Measurements from ENCODE around the gene DAPL1. TPM values are rescaled to one million over a fixed set of nuclear protein-coding genes. Genes with fewer than 3 reads are reported as not detected.

The DAPL1 gene
- total RNA-seq, 1 experiment from 2014 or later: not detected

DNA sequence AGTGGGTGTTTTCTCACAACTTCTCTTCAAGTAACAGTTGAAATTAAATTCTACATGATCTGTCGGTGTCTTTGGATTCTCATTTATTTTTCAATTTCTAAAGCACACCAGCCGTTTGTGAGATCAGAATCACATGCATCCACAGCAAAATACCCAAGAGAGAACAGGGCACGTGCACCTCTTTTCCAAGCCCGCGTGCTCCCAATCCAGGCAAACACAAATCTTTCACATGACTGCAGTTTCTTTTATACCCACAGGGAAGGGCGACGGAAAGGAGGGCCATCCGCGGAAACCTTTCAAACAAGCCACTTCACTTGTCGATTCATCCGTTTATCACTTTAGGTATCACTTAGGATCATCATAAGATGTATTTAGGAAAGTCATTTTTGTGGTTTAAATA lies 13.0 kb upstream of the DAPL1 start:
- no peak for DNase-seq (ENCODE audit: low spot score)
- H3K27me3 Mint-ChIP-seq (ENCODE audit: low read depth): no peaks in the 10 kb centered on the region; the same call in 1 of the 2 replicates
- TF ChIP-seq, protein P1, sequence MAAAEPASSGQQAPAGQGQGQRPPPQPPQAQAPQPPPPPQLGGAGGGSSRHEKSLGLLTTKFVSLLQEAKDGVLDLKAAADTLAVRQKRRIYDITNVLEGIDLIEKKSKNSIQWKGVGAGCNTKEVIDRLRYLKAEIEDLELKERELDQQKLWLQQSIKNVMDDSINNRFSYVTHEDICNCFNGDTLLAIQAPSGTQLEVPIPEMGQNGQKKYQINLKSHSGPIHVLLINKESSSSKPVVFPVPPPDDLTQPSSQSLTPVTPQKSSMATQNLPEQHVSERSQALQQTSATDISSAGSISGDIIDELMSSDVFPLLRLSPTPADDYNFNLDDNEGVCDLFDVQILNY (CRISPR knock-in tag; IDR thresholded peaks at IDR 0.05): no peak
- TF ChIP-seq, protein P2, sequence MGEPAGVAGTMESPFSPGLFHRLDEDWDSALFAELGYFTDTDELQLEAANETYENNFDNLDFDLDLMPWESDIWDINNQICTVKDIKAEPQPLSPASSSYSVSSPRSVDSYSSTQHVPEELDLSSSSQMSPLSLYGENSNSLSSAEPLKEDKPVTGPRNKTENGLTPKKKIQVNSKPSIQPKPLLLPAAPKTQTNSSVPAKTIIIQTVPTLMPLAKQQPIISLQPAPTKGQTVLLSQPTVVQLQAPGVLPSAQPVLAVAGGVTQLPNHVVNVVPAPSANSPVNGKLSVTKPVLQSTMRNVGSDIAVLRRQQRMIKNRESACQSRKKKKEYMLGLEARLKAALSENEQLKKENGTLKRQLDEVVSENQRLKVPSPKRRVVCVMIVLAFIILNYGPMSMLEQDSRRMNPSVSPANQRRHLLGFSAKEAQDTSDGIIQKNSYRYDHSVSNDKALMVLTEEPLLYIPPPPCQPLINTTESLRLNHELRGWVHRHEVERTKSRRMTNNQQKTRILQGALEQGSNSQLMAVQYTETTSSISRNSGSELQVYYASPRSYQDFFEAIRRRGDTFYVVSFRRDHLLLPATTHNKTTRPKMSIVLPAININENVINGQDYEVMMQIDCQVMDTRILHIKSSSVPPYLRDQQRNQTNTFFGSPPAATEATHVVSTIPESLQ (CRISPR knock-in tag; IDR thresholded peaks at IDR 0.05): no peak
- no peak overlapping the region for H3K27ac Mint-ChIP-seq
- no peaks in the 10 kb centered on the region; the same call in 1 of the 2 replicates for H3K36me3 Mint-ChIP-seq
- CTCF ChIA-PET: interaction anchor here (1.0 kb wide), 1 partner anchor 58 kb away, joined by 3 read pairs; no protein-coding TSS in a partner anchor
- no peak overlapping the region for H3K4me3 Mint-ChIP-seq
- peaks cover 2% of the 10 kb centered on the region; the same call in 1 of the 2 replicates for H3K9me3 Mint-ChIP-seq
- peak; percentile 50; the same call in 1 of the 2 replicates for ATAC-seq
- H3K4me1 Mint-ChIP-seq: peaks cover 7% of the 10 kb centered on the region
- POLR2A ChIA-PET: interaction anchor here (0.9 kb wide), 1 partner anchor 906 kb away, joined by 3 read pairs; no protein-coding TSS in a partner anchor

DNA sequence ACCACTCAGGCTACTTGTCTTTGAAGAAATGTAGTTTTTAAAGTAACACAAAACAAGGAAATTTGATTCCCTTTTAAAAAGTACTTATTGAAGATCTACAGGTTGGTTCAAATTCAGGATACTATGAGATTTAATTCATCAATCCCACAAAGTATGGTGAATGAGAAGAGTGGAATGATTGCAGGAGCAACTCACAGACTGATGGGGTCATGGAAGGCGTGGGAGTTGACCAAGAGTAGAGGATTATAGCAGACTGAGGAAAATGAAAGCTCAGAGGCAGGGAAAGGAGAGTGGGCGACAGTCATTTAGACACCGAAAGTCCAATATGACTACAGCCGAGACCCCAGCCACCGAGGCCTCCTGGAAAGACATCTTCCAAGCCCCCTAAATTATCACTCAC lies 12.5 kb upstream of the DAPL1 start:
- H3K4me1 Mint-ChIP-seq: peaks cover 7% of the 10 kb centered on the region
- no peak for ATAC-seq
- H3K27me3 Mint-ChIP-seq (ENCODE audit: low read depth): no peaks in the 10 kb centered on the region; the same call in 1 of the 2 replicates
- H3K36me3 Mint-ChIP-seq: peaks cover 2% of the 10 kb centered on the region; the same call in 1 of the 2 replicates
- no peak overlapping the region for H3K4me3 Mint-ChIP-seq
- TF ChIP-seq, protein P3, sequence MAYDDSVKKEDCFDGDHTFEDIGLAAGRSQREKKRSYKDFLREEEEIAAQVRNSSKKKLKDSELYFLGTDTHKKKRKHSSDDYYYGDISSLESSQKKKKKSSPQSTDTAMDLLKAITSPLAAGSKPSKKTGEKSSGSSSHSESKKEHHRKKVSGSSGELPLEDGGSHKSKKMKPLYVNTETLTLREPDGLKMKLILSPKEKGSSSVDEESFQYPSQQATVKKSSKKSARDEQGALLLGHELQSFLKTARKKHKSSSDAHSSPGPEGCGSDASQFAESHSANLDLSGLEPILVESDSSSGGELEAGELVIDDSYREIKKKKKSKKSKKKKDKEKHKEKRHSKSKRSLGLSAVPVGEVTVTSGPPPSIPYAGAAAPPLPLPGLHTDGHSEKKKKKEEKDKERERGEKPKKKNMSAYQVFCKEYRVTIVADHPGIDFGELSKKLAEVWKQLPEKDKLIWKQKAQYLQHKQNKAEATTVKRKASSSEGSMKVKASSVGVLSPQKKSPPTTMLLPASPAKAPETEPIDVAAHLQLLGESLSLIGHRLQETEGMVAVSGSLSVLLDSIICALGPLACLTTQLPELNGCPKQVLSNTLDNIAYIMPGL (CRISPR knock-in tag; IDR thresholded peaks at IDR 0.05): no peak
- TF ChIP-seq GTF2I (CRISPR knock-in tag; conservative IDR thresholded peaks at IDR 0.05) (no peak), NR2C2 (CRISPR knock-in tag; IDR thresholded peaks at IDR 0.05) (no peak)
- TF ChIP-seq, protein P4, sequence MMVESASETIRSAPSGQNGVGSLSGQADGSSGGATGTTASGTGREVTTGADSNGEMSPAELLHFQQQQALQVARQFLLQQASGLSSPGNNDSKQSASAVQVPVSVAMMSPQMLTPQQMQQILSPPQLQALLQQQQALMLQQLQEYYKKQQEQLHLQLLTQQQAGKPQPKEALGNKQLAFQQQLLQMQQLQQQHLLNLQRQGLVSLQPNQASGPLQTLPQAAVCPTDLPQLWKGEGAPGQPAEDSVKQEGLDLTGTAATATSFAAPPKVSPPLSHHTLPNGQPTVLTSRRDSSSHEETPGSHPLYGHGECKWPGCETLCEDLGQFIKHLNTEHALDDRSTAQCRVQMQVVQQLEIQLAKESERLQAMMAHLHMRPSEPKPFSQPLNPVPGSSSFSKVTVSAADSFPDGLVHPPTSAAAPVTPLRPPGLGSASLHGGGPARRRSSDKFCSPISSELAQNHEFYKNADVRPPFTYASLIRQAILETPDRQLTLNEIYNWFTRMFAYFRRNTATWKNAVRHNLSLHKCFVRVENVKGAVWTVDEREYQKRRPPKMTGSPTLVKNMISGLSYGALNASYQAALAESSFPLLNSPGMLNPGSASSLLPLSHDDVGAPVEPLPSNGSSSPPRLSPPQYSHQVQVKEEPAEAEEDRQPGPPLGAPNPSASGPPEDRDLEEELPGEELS (CRISPR knock-in tag; IDR thresholded peaks at IDR 0.05): no peak
- TF ChIP-seq, protein P5, sequence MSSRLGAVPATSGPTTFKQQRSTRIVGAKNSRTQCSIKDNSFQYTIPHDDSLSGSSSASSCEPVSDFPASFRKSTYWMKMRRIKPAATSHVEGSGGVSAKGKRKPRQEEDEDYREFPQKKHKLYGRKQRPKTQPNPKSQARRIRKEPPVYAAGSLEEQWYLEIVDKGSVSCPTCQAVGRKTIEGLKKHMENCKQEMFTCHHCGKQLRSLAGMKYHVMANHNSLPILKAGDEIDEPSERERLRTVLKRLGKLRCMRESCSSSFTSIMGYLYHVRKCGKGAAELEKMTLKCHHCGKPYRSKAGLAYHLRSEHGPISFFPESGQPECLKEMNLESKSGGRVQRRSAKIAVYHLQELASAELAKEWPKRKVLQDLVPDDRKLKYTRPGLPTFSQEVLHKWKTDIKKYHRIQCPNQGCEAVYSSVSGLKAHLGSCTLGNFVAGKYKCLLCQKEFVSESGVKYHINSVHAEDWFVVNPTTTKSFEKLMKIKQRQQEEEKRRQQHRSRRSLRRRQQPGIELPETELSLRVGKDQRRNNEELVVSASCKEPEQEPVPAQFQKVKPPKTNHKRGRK (CRISPR knock-in tag; IDR thresholded peaks at IDR 0.05; ENCODE audit: borderline replicate concordance): no peak
- TF ChIP-seq, protein P6, sequence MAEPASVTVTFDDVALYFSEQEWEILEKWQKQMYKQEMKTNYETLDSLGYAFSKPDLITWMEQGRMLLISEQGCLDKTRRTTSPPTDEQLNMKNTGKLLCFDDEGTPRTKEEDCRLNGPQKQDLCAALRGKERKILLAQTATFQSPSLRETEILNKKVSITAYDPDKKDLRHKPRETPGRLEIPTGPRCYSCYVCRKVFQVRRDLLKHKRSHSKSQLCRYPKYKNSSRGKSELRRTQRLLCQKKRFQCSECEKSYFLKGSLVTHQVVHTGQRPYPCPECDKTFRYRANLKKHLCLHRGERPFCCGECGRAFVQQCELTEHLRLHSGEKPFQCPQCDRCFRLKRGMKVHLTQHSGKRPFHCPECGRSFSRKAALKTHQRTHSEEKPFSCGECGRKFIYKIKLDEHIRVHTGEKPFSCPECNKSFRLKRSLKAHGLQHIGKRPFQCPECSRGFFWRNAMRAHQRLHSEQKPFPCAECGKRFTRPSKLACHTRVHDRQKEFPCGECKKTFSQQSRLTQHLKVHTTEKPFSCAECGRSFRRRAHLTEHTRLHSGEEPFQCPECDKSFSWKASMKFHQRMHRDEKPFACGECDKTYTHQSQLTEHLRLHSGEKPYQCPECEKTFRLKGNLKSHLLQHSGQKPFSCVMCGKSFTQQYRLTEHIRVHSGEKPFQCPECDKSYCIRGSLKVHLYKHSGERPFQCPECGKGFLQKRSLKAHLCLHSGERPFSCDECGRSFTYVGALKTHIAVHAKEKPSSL (CRISPR knock-in tag; conservative IDR thresholded peaks at IDR 0.05): no peak
- TF ChIP-seq, protein P7, sequence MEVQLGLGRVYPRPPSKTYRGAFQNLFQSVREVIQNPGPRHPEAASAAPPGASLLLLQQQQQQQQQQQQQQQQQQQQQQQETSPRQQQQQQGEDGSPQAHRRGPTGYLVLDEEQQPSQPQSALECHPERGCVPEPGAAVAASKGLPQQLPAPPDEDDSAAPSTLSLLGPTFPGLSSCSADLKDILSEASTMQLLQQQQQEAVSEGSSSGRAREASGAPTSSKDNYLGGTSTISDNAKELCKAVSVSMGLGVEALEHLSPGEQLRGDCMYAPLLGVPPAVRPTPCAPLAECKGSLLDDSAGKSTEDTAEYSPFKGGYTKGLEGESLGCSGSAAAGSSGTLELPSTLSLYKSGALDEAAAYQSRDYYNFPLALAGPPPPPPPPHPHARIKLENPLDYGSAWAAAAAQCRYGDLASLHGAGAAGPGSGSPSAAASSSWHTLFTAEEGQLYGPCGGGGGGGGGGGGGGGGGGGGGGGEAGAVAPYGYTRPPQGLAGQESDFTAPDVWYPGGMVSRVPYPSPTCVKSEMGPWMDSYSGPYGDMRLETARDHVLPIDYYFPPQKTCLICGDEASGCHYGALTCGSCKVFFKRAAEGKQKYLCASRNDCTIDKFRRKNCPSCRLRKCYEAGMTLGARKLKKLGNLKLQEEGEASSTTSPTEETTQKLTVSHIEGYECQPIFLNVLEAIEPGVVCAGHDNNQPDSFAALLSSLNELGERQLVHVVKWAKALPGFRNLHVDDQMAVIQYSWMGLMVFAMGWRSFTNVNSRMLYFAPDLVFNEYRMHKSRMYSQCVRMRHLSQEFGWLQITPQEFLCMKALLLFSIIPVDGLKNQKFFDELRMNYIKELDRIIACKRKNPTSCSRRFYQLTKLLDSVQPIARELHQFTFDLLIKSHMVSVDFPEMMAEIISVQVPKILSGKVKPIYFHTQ (CRISPR knock-in tag; IDR thresholded peaks at IDR 0.05): no peak
- TF ChIP-seq, protein P8, sequence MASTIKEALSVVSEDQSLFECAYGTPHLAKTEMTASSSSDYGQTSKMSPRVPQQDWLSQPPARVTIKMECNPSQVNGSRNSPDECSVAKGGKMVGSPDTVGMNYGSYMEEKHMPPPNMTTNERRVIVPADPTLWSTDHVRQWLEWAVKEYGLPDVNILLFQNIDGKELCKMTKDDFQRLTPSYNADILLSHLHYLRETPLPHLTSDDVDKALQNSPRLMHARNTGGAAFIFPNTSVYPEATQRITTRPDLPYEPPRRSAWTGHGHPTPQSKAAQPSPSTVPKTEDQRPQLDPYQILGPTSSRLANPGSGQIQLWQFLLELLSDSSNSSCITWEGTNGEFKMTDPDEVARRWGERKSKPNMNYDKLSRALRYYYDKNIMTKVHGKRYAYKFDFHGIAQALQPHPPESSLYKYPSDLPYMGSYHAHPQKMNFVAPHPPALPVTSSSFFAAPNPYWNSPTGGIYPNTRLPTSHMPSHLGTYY (CRISPR knock-in tag; IDR thresholded peaks at IDR 0.05): no peak
- H3K27ac Mint-ChIP-seq: no peak overlapping the region
- no peak for DNase-seq (ENCODE audit: low spot score)
- H3K9me3 Mint-ChIP-seq: peaks cover 7% of the 10 kb centered on the region
- CTCF ChIA-PET: interaction anchor here (1.0 kb wide), 1 partner anchor 28 kb away, joined by 3 read pairs; no protein-coding TSS in a partner anchor
- POLR2A ChIA-PET: no interaction called here
